DMS153 treated with DMSO at 0.1 percent for 48 hours (cell line): Measurements from ENCODE around the gene EEF2KMT.
"Not testable (repeated sequence)": the region's sequence is repeated elsewhere in the genome, so short reads cannot be mapped to it uniquely, and the experiment has no call there.

Experiments used
- DNase-seq: peaks from one replicate; lab custom pipeline; 2025; ENCODE audit not compliant: unreplicated experiment; lab: John Stamatoyannopoulos, UW

Gene EEF2KMT

GRCh38 chr16:5096437-5097060 is 1.0 kb downstream of the EEF2KMT start:
- DNase-seq = not testable (repeated sequence)

DNA sequence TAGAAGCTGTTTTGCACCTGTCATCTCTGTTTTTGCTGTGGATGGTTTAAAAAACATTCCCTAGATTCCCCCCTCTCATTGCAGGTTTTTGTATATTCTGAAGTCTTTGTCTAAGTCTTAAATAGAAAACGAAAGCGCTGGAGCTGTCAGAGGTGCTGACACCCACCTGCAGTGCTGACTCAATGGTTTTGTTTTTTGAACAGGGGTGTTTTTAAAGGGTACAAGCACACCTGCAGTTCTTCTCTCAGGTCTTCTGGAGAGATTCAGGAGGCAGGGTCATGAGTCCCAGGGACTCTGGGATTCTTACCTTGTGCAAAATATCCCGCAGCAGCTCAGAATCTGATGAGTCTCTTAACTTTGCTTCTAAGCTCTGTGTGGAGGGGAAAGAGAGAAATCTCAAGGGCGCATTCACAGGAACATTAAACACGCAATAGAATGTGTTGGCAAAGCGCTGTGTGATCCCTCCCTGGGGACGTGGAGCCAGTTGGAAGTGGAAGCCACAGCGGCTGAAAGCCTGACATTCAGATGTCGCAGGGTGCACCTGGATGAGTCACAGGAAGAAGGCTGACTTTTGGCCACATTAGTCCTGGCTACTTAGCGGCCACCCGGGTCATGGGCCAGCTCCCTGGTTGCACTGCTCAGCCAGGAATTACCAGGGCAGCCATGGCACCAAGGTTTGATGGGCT is 2.3 kb downstream of the EEF2KMT start:
- not testable (repeated sequence) for DNase-seq

GRCh38 chr16:5093746-5094145 is 3.8 kb downstream of the EEF2KMT start:
- DNase-seq = not testable (repeated sequence)

DNA sequence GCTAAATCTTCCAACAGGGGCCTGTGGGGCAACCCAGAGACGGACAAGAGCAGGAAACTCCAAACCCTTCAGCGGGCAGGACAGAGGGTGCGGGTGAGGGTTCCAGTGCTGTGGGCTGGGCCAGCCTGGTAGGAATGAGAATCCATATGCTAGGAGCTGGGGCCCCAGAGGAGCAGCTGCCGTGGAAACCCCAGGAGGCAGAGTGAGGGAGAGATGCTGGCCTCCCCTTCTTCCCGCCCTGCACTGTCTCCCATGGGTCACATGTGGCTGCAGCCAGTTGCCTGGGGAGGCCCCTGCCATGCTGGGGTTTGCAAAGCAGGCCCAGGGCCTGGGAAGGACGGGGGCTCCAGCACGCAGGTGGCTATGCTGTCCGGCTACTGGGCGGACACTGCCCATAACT is 4.5 kb downstream of the EEF2KMT start:
- DNase-seq = not testable (repeated sequence)

DNA sequence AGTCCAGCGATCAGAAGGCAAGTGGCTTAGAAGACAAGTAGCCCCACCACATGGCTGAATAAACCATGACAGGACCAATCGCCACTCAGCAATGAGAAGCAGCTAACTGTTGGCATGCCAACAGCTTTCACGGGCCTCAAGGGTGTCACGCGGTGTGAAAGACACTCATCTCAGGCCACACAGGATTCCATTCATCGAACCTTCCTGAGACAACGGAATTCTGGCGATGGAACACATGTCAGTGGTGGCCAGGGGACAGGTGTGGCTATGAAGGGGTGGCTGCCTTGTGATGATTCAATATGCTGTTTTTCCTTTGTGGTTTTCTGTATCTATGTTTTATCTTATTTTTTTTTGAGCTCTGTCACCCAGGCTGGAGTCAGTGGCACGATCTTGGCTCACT is 7.0 kb downstream of the EEF2KMT start:
- DNase-seq = not testable (repeated sequence)

DNA sequence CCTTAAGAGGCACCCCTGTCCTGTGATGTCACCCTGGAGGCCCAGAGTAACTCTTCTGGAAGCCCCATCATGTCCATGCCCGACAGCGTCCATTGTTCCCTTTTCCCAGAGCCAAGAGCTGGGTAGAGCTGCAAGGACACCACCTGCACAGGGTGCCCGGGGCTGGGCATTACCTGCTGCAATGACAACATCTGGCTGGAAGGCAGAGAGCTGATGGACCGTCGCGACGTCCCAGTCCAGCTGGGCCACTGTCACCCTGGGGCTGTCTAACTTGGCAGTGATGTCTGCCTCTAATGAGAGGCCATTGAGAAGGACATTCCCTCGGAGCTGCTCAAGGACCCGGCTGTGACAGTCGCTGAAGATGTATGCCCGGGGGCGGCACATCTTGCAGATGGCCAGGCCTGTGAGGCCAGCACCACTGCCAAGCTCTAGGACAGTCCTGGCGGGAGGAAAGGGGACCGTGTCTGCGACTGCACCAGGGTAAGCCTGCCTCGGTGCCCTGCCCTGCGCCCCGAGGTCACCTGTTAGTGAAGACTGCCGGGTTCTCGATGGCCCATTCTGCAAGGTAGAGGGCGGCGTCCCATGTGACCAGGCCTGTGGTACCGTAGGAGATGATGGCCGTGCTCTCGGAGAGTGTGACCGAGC is 7.6 kb downstream of the EEF2KMT start:
- DNase-seq = not testable (repeated sequence)

- not testable (repeated sequence) for DNase-seq
Measured at GRCh38 chr16:5088936-5089335, 8.7 kb downstream of the EEF2KMT start.

DNA sequence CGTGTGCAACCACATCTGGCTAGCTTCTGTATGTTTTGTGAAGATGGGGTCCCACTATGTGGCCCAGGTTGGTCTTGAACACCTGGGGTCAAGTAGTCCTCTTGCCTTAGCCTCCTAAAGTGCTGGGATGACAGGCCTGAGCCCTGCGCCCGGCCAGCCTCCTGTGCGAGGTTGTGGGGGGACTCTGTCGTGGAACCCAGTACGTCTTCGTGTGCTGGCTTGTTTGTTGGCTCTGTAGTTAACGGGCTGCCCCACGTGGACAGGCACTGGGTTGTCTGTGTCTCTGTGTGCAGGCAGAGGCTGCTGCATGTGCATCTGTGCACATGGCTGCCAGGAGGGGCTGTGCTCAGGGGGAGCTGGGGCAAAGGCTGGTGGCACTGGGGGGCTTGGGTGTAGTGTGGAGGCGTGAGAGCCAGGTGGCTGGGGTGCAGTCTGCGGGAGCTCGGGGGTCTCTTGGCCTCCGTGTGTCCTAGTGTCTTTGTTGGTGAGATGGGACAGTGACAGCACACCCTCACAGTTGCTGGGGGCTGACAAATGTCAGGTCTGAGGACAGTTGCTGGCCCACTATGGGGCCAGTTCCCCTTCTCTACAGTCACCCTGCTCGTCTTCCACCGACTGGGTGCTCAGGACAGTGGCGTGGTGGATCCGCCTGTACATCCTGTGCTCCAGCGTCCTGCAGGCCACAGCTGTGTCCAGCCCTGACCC is 9.4 kb downstream of the EEF2KMT start:
- DNase-seq = not testable (repeated sequence)

DNA sequence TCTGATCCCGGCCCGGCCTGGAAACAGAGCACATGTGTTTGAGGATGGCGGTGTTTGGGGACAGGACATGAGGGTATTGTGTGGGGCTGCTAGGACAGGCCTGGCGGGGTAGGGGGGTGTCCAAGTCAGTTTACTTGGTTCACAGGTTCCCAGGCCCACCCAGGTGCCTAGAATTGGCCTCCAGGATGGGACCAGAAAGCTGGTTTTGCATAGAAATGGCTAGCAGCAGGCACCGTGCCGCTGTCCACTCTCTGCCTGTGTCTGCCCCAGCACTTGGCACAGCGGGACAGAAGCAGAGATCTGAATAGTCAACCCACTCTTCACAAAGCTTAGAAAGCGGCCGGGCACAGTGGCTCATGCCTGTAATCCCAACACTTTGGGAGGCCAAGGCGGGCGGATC is 11.9 kb downstream of the EEF2KMT start:
- not testable (repeated sequence) for DNase-seq

DNA sequence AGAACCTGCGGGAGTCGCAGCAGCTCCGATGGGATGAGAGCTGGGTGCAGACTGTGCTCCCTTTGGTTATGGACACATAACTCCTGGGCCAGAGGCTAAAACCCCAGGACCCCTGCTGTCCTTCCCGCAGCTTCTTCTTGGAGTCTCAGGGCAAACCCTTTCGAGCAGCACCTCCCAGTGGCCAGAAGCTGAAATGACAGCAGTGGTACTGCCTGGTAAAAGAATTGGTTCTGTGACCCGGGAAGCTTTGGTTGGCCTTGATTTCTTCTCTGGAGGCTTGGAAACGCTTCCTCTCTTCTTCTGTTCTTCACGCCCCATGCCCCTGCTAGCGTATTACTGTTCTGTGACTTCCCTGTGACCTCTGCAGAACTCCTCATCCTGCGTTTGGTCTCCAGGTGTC is 12.8 kb downstream of the EEF2KMT start:
- DNase-seq = not testable (repeated sequence)

- not testable (repeated sequence) for DNase-seq
Measured at GRCh38 chr16:5084099-5084731, 13.4 kb downstream of the EEF2KMT start.

DNA sequence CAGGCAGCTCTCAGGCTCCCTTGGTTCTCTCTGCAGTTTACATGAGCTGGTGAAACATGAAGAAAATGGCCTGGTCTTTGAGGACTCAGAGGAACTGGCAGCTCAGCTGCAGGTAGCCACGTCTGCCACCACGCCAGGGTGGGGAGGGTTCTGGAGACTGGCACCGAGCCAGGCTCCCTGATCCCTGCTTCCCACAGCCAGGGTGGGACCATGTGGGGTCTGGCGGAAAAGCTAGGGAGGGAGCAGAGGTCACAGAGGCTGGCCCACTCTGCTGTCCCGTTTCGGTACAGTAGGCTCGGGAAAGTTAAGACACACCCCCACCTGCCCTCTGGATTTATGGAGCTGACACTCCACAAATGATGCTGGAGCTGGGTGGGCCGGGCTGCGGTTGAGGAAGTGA is 13.9 kb downstream of the EEF2KMT start:
- DNase-seq = not testable (repeated sequence)

DNA sequence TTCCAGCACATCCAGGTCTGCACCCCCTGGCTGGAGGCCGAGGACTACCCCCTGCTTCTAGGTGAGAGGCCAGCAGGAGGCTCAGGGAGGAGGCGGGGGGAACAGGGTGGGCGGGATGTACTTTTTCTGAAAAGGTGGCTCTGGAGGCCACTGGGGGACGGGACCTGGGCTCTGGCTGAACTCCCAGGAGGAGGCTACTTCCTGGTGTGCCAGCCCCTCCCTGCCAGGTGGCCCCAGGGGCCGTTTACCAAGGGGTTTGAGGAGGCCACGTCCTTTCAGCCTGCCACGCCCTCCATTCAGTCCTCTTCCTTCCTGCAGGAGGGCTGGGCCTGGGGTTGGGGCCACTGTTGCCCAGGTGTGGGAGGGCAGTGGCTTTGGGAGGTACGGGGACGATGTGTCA is 16.6 kb downstream of the EEF2KMT start:
- not testable (repeated sequence) for DNase-seq

DNA sequence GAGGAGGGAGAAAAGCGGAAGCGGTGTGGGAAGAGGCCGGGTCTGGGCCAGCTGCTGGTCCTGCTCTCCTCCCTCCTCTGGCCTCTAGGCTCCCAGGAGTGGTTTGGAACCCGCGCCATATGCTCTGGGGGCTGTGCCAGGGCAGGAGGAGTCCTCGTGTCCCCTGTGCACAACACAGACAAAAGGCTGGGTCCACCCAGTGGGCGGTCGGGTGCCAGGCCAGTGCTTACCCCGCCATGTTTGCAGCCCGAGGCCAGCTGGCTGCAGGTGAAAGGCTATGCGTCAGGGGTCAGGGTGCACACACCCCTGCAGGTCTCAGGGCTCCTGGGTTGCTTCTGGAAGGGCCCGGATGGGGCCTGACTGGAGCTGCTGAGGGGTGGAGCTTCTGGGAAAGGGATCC is 17.1 kb downstream of the EEF2KMT start:
- DNase-seq = not testable (repeated sequence)

GRCh38 chr16:5078626-5079025 is 19.0 kb downstream of the EEF2KMT start:
- DNase-seq = no peak

- DNase-seq = no peak
Measured at GRCh38 chr16:5077304-5077703, 20.3 kb downstream of the EEF2KMT start.

DNA sequence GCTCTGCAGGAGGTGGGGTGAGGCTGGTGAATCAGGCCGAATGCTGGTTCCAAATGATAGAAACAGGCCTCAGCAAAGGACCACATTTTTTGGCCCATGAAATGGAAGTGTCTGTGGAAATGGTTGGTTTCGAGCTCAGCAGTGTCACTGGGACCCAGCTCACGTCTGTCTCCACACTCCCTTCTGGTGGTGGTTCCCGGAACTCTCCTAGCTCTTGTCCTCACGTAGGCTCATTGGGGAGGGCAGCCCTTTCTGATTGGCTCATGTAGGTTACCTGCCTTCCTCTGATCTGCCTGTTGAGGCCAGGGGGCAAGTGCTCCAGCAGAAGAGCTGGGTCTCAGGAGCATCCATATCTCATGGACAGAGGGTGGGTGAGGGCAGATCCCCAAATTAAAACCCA is 22.0 kb downstream of the EEF2KMT start:
- no peak for DNase-seq

GRCh38 chr16:5073771-5074170 is 23.8 kb downstream of the EEF2KMT start:
- DNase-seq = not testable (repeated sequence)

- no peak for DNase-seq
Measured at GRCh38 chr16:5073279-5073629, 24.3 kb downstream of the EEF2KMT start.

DNA sequence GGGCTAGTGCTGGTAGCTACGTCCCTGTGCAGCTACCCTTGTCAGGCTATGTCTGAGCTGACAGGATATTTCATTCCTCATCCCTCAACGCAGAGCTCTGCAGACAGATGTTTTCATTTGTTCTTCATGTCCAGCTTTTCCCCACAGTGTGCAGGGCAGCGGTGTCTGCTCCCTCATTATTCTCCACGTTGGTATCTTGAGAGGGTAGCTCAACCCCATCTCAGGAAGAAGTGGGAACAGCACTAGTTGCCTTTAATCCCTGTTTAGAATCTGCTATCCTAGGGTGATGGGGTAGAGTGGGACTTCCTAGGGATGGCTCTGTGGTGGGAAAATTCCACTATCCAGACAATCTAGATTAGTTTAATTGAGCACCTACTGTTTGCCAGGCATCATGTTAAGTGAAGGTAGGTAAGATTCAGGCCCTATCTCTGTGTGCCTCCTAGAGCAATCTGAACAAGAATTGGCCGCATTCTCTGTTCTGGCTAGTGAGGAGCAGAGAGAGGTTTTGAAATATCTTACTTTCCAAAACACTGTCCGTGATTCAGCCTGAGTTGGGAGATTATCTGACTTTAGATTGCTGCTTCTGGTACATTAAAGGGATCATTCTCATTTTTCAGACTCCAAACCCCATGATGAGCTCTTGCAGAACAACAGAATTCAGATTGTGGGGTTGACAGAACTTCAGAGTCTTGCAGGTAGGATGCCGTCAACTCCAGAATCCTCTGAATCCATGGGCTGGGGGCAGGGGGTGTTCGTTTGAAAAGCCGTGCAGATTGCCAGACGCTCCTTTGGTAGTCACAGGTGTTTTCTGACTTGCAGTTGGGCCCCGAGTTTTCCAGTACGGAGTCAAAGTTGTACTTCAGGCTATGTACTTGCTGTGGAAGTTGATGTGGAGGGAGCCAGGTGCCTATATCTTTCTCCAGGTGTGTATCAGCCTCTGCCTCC is 25.0 kb downstream of the EEF2KMT start:
- no peak for DNase-seq
